Retina (tissue), 1 donor: ENCODE data around the gene TF.
"Not testable (repeated sequence)": the region's sequence is repeated elsewhere in the genome, so short reads cannot be mapped to it uniquely, and the experiment has no call there.

Experiments
- DNase-seq: peaks from one replicate; pipeline ENCODE4 v3.0.0-alpha.2; 2016

The TF gene

GRCh38 chr3:133767607-133768006 lies 21.4 kb downstream of the TF start:
- no peak for DNase-seq

- DNase-seq: no peak
Observed at GRCh38 chr3:133769536-133769935, 23.3 kb downstream of the TF start.

- DNase-seq: no peak
Observed at GRCh38 chr3:133773732-133774131, 27.5 kb downstream of the TF start.

GRCh38 chr3:133775309-133775708 lies 29.1 kb downstream of the TF start:
- DNase-seq: no peak

GRCh38 chr3:133775835-133776234 lies 29.6 kb downstream of the TF start:
- no peak for DNase-seq

- no peak for DNase-seq
Observed at GRCh38 chr3:133776794-133777438, 30.7 kb downstream of the TF start.

GRCh38 chr3:133777807-133778568 lies 31.8 kb downstream of the TF start:
- no peak for DNase-seq

GRCh38 chr3:133779626-133780203 lies 33.5 kb downstream of the TF start:
- no peak for DNase-seq

GRCh38 chr3:133780756-133781155 lies 34.6 kb downstream of the TF start:
- not testable (repeated sequence) for DNase-seq

GRCh38 chr3:133781570-133781969 lies 35.4 kb downstream of the TF start:
- no peak for DNase-seq

GRCh38 chr3:133782454-133782853 lies 36.3 kb downstream of the TF start:
- no peak for DNase-seq

- DNase-seq: no peak
Observed at GRCh38 chr3:133783762-133784161, 37.6 kb downstream of the TF start.

GRCh38 chr3:133788024-133788423 lies 41.8 kb downstream of the TF start:
- DNase-seq: no peak

- DNase-seq: no peak
Observed at GRCh38 chr3:133792171-133792763, 46.1 kb downstream of the TF start.

GRCh38 chr3:133797396-133798105 lies 51.4 kb downstream of the TF start:
- no peak for DNase-seq

GRCh38 chr3:133799794-133800585 lies 53.8 kb downstream of the TF start:
- no peak for DNase-seq

- DNase-seq: no peak
Observed at GRCh38 chr3:133803469-133803868, 57.3 kb downstream of the TF start.

- no peak for DNase-seq
Observed at GRCh38 chr3:133804896-133805295, 58.7 kb downstream of the TF start.

GRCh38 chr3:133805384-133805701 lies 59.1 kb downstream of the TF start:
- no peak for DNase-seq

GRCh38 chr3:133805702-133806475 lies 59.7 kb downstream of the TF start, which contains the start of gene SRPRB:
Gene SRPRB, plus strand, starts transcription at chr3:133805815. Its CDS starts 34 bp downstream, at chr3:133805849.
- DNase-seq: peak; percentile 95

GRCh38 chr3:133812872-133813271 lies 66.7 kb downstream of the TF start:
- DNase-seq: no peak

GRCh38 chr3:133815386-133815785 lies 69.2 kb downstream of the TF start:
- no peak for DNase-seq
